A673 (cell line): ENCODE data around the gene TAX1BP1.

Source experiments
- CTCF ChIP-seq: fragments of 300-800, 200-600 bp; sonication (generic); conservative IDR thresholded peaks from 2 replicates; pipeline ENCODE4 v1.5.1; 2017; ENCODE audit warnings: low read depth, mild to moderate bottlenecking, antibody characterized with exemption, low read length, moderate library complexity, mixed read lengths
- EZH2 ChIP-seq: fragments of 200-600 bp; sonication (generic); IDR thresholded peaks from 2 replicates; pipeline ENCODE4 v1.6.1; 2017; ENCODE audit warnings: borderline replicate concordance, low read depth, mild to moderate bottlenecking, mixed read lengths, antibody characterized with exemption, low read length; ENCODE audit not compliant: poor library complexity, severe bottlenecking

GRCh38 chr7:27870595-27870994 is 130.6 kb downstream of the TAX1BP1 start:
- TF ChIP-seq CTCF (no peak), EZH2 (no peak)
